Measurements from ENCODE around the gene RTN4. TPM values are rescaled to one million over a fixed set of nuclear protein-coding genes. Genes with fewer than 3 reads are reported as not detected.
"Not testable (repeated sequence)": the region's sequence is repeated elsewhere in the genome, so short reads cannot be mapped to it uniquely, and the experiment has no call there.

Gene RTN4
- total and polyA plus RNA-seq, 4 donors = 125 to 357 (median 237) TPM

GRCh38 chr2:55092439-55092838 is 42.2 kb upstream of the RTN4 start:
- H3K4me1 ChIP-seq (ENCODE audit: control insufficient read depth in 1 of 2, insufficient read depth in 2 of 2, low read length in 2 of 2) = no peaks in the 10 kb centered on the region
- 95 to 98% methylated on average over 6 of the region's 6 CpGs for WGBS, 2 donors
- H3K9me3 ChIP-seq (ENCODE audit: control insufficient read depth, low read length) = no peaks in the 10 kb centered on the region
- H3K27me3 ChIP-seq (ENCODE audit: control insufficient read depth in 1 of 2, insufficient read depth in 2 of 2, low read length in 1 of 2) = no peaks in the 10 kb centered on the region
- H3K4me3 ChIP-seq (ENCODE audit: low read length in 2 of 2) = no peak overlapping the region
- H3K36me3 ChIP-seq (ENCODE audit: control insufficient read depth in 1 of 2, insufficient read depth in 2 of 2, low read length in 1 of 2) = no peaks in the 10 kb centered on the region
- intact Hi-C loops (cut with DNase I) = no loop called here
- no peak overlapping the region for H3K27ac ChIP-seq (ENCODE audit: low read depth in 1 of 2, low read length in 2 of 2)
- ATAC-seq (ENCODE audit: low FRiP score) = no peak
- no peak for DNase-seq

GRCh38 chr2:55091681-55092080 is 41.4 kb upstream of the RTN4 start:
- intact Hi-C loops (cut with DNase I); H3K27me3 ChIP-seq (ENCODE audit: control insufficient read depth in 1 of 2, insufficient read depth in 2 of 2, low read length in 1 of 2); H3K36me3 ChIP-seq (ENCODE audit: control insufficient read depth in 1 of 2, insufficient read depth in 2 of 2, low read length in 1 of 2); H3K4me3 ChIP-seq (ENCODE audit: low read length in 2 of 2); H3K27ac ChIP-seq (ENCODE audit: low read depth in 1 of 2, low read length in 2 of 2); H3K9me3 ChIP-seq (ENCODE audit: control insufficient read depth, low read length); DNase-seq; ATAC-seq (ENCODE audit: low FRiP score); H3K4me1 ChIP-seq (ENCODE audit: control insufficient read depth in 1 of 2, insufficient read depth in 2 of 2, low read length in 2 of 2): not testable (repeated sequence)
- 73 to 95% methylated on average over 2 to 4 of the region's 4 CpGs for WGBS, 2 donors

DNA sequence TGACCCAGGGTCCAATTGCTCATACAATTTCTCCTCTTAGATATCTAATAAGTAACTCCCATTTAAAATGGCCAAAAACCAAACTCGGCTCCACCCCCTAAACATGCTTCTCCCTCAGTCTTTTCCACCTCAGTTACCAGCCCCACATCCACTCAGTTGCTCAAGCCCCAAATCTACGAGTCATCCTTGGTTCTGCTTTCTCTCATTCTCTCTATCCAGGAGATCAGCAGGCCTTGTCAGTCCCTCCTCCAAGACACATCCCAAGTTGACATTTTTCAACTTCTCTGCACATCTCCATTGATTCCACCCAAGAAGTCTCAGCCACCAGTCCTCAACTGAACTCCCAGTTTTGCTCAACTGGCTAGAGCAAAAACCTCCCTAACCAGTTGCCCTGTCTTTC is 40.5 kb upstream of the RTN4 start:
- WGBS, 2 donors = 91 to 99% methylated on average over 2 of the region's 2 CpGs
- ATAC-seq (ENCODE audit: low FRiP score) = no peak

DNA sequence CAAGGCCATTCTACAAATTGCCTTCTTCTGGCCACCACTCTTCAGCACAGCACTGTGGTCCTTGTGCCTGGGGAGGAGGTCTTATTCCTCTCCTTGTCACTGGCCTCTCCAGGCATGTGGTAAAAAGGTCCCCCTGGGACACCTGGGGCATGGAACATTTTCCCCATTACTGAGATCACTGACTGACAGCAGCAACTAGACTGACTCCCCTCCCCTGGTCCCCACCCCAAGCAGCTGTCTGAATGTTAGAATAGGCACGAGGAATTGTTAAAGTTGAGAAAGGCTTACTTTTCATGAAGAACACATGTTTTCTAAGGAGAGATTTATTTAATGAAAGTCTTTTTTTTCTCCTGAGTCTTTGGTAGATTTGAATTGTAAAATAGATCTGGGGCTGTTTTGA is 39.5 kb upstream of the RTN4 start:
- H3K4me1 ChIP-seq (ENCODE audit: control insufficient read depth in 1 of 2, insufficient read depth in 2 of 2, low read length in 2 of 2) = no peaks in the 10 kb centered on the region
- DNase-seq (no peak), ATAC-seq (ENCODE audit: low FRiP score) (no peak)
- WGBS, 2 donors = 80 to 87% methylated on average over 1 of the region's 1 CpG
- H3K27me3 ChIP-seq (ENCODE audit: control insufficient read depth in 1 of 2, insufficient read depth in 2 of 2, low read length in 1 of 2) = no peaks in the 10 kb centered on the region
- H3K36me3 ChIP-seq (ENCODE audit: control insufficient read depth in 1 of 2, insufficient read depth in 2 of 2, low read length in 1 of 2) = no peaks in the 10 kb centered on the region
- no peak overlapping the region for H3K27ac ChIP-seq (ENCODE audit: low read depth in 1 of 2, low read length in 2 of 2)
- intact Hi-C loops (cut with DNase I) = no loop called here
- H3K4me3 ChIP-seq (ENCODE audit: low read length in 2 of 2) = no peak overlapping the region
- no peaks in the 10 kb centered on the region for H3K9me3 ChIP-seq (ENCODE audit: control insufficient read depth, low read length)

More for the DNA sequence above, 40.5 kb upstream of the RTN4 start:
- no peak for DNase-seq
- Histone ChIP-seq H3K27me3 (ENCODE audit: control insufficient read depth in 1 of 2, insufficient read depth in 2 of 2, low read length in 1 of 2) (no peaks in the 10 kb centered on the region), H3K36me3 (ENCODE audit: control insufficient read depth in 1 of 2, insufficient read depth in 2 of 2, low read length in 1 of 2) (no peaks in the 10 kb centered on the region), H3K9me3 (ENCODE audit: control insufficient read depth, low read length) (no peaks in the 10 kb centered on the region), H3K27ac (ENCODE audit: low read depth in 1 of 2, low read length in 2 of 2) (no peak overlapping the region), H3K4me3 (ENCODE audit: low read length in 2 of 2) (no peak overlapping the region), H3K4me1 (ENCODE audit: control insufficient read depth in 1 of 2, insufficient read depth in 2 of 2, low read length in 2 of 2) (no peaks in the 10 kb centered on the region)
- intact Hi-C loops (cut with DNase I) = no loop called here

DNA sequence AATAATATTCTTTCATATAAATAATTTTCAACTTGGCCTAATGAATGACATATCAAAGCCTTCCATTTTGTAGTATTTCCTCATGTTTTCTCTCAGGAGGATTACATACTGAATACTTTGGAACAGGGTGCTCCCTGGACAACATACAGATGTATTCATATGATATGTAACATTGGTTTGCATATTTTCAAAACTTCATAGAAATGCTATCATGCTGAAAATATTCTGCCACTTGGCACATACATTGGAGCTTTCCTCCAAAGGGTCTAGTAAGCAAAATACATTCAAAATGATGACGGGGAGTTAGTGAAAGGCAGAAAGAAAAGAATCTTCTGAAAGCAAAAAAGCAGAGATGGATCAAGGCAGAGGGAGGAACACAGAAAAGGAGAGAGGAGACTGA is 38.1 kb upstream of the RTN4 start:
- H3K4me3 ChIP-seq (ENCODE audit: low read length in 2 of 2) = no peak overlapping the region
- H3K36me3 ChIP-seq (ENCODE audit: control insufficient read depth in 1 of 2, insufficient read depth in 2 of 2, low read length in 1 of 2) = no peaks in the 10 kb centered on the region
- no peak for ATAC-seq (ENCODE audit: low FRiP score)
- intact Hi-C loops (cut with DNase I) = no loop called here
- no peaks in the 10 kb centered on the region for H3K9me3 ChIP-seq (ENCODE audit: control insufficient read depth, low read length)
- no peak for DNase-seq
- H3K27ac ChIP-seq (ENCODE audit: low read depth in 1 of 2, low read length in 2 of 2) = no peak overlapping the region
- no peaks in the 10 kb centered on the region for H3K4me1 ChIP-seq (ENCODE audit: control insufficient read depth in 1 of 2, insufficient read depth in 2 of 2, low read length in 2 of 2)
- WGBS, 2 donors = 21 to 36% methylated on average over 1 of the region's 1 CpG
- no peaks in the 10 kb centered on the region for H3K27me3 ChIP-seq (ENCODE audit: control insufficient read depth in 1 of 2, insufficient read depth in 2 of 2, low read length in 1 of 2)

DNA sequence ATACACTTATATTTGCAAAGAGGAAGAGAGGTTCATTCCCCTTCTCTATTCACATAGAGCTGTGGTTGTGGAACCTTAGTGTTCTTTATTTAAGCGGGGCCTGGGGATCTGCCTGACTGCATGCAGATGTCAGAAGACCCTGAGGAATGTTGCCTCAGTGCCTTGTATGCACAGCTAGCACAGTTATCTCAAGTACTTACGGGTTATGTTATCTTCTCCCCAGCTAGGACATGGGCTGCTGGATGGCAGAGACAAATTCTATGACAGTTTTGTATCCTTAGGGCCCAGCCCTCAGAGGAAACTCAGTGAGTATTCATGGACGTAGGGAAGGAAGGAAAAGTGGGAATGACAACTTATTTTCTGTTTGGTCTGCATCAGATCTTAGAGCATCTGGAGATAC is 37.7 kb upstream of the RTN4 start:
- no peak for DNase-seq
- no peak for ATAC-seq (ENCODE audit: low FRiP score)

DNA sequence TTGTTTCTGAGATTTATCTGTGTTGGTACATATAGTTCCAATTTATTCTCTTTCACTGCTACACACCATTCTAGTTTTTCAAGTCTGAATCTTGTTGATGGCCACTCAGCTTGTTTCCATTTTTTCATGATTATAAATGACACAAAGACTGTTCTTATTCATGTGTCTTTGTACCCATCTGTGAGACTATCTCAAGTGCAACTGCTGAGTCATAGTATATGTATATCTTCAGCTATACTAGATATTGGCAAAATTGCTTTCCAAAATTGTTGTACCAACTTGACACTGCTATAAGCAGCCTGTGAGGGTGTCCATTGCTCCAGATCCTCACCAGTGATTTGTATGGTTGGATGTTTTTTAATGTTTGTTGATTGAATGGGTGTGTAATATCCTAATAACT is 37.2 kb upstream of the RTN4 start:
- H3K36me3 ChIP-seq (ENCODE audit: control insufficient read depth in 1 of 2, insufficient read depth in 2 of 2, low read length in 1 of 2) = no peaks in the 10 kb centered on the region

More for the DNA sequence above, 37.7 kb upstream of the RTN4 start:
- no peak overlapping the region for H3K4me3 ChIP-seq (ENCODE audit: low read length in 2 of 2)
- H3K36me3 ChIP-seq (ENCODE audit: control insufficient read depth in 1 of 2, insufficient read depth in 2 of 2, low read length in 1 of 2) = no peaks in the 10 kb centered on the region
- H3K27me3 ChIP-seq (ENCODE audit: control insufficient read depth in 1 of 2, insufficient read depth in 2 of 2, low read length in 1 of 2) = no peaks in the 10 kb centered on the region
- 78 to 83% methylated on average over 3 of the region's 3 CpGs for WGBS, 2 donors
- H3K27ac ChIP-seq (ENCODE audit: low read depth in 1 of 2, low read length in 2 of 2) = no peak overlapping the region
- intact Hi-C loops (cut with DNase I) = no loop called here
- no peaks in the 10 kb centered on the region for H3K4me1 ChIP-seq (ENCODE audit: control insufficient read depth in 1 of 2, insufficient read depth in 2 of 2, low read length in 2 of 2)
- no peaks in the 10 kb centered on the region for H3K9me3 ChIP-seq (ENCODE audit: control insufficient read depth, low read length)

GRCh38 chr2:55085113-55086040 is 35.1 kb upstream of the RTN4 start:
- Histone ChIP-seq H3K27ac (ENCODE audit: low read depth in 1 of 2, low read length in 2 of 2) (no peak overlapping the region), H3K27me3 (ENCODE audit: control insufficient read depth in 1 of 2, insufficient read depth in 2 of 2, low read length in 1 of 2) (no peaks in the 10 kb centered on the region), H3K4me3 (ENCODE audit: low read length in 2 of 2) (no peak overlapping the region), H3K36me3 (ENCODE audit: control insufficient read depth in 1 of 2, insufficient read depth in 2 of 2, low read length in 1 of 2) (no peaks in the 10 kb centered on the region), H3K4me1 (ENCODE audit: control insufficient read depth in 1 of 2, insufficient read depth in 2 of 2, low read length in 2 of 2) (no peaks in the 10 kb centered on the region), H3K9me3 (ENCODE audit: control insufficient read depth, low read length) (no peaks in the 10 kb centered on the region)
- ATAC-seq (ENCODE audit: low FRiP score) (no peak), DNase-seq (no peak)
- WGBS, 2 donors = 86% methylated on average over 5 of the region's 5 CpGs
- intact Hi-C loops (cut with DNase I) = no loop called here

More for the DNA sequence above, 37.2 kb upstream of the RTN4 start:
- ATAC-seq (ENCODE audit: low FRiP score) (no peak), DNase-seq (no peak)
- Histone ChIP-seq H3K27ac (ENCODE audit: low read depth in 1 of 2, low read length in 2 of 2) (no peak overlapping the region), H3K27me3 (ENCODE audit: control insufficient read depth in 1 of 2, insufficient read depth in 2 of 2, low read length in 1 of 2) (no peaks in the 10 kb centered on the region), H3K4me1 (ENCODE audit: control insufficient read depth in 1 of 2, insufficient read depth in 2 of 2, low read length in 2 of 2) (no peaks in the 10 kb centered on the region), H3K9me3 (ENCODE audit: control insufficient read depth, low read length) (no peaks in the 10 kb centered on the region), H3K4me3 (ENCODE audit: low read length in 2 of 2) (no peak overlapping the region)
- intact Hi-C loops (cut with DNase I) = no loop called here

GRCh38 chr2:55084641-55085040 is 34.4 kb upstream of the RTN4 start:
- no peak for DNase-seq
- H3K27ac ChIP-seq (ENCODE audit: low read depth in 1 of 2, low read length in 2 of 2) = no peak overlapping the region
- H3K4me3 ChIP-seq (ENCODE audit: low read length in 2 of 2) = no peak overlapping the region
- no peak for ATAC-seq (ENCODE audit: low FRiP score)
- H3K27me3 ChIP-seq (ENCODE audit: control insufficient read depth in 1 of 2, insufficient read depth in 2 of 2, low read length in 1 of 2) = no peaks in the 10 kb centered on the region
- no peaks in the 10 kb centered on the region for H3K4me1 ChIP-seq (ENCODE audit: control insufficient read depth in 1 of 2, insufficient read depth in 2 of 2, low read length in 2 of 2)
- H3K9me3 ChIP-seq (ENCODE audit: control insufficient read depth, low read length) = no peaks in the 10 kb centered on the region
- WGBS, 2 donors = 83 to 86% methylated on average over 3 of the region's 3 CpGs
- no peaks in the 10 kb centered on the region for H3K36me3 ChIP-seq (ENCODE audit: control insufficient read depth in 1 of 2, insufficient read depth in 2 of 2, low read length in 1 of 2)
- intact Hi-C loops (cut with DNase I) = no loop called here

Data from aorta (tissue), 5 donors.